IPS-18c (cell line): ENCODE results near the gene APLP1.
"Not testable (repeated sequence)": the region's sequence is repeated elsewhere in the genome, so short reads cannot be mapped to it uniquely, and the experiment has no call there.

Source experiments
- H3K4me3 ChIP-seq: 2 replicates; pipeline ENCODE4 v1.7.0; 2013; ENCODE audit warnings: low read depth, mild to moderate bottlenecking, low read length, moderate library complexity; ENCODE audit not compliant: insufficient read depth
- H3K9me3 ChIP-seq: one replicate; pipeline ENCODE4 v1.6.1; 2013; ENCODE audit warnings: mild to moderate bottlenecking, low read length, moderate library complexity; ENCODE audit not compliant: control insufficient read depth, insufficient read depth

Gene APLP1

GRCh38 chr19:35910355-35910754 is 42.0 kb downstream of the APLP1 start:
- not testable (repeated sequence) for H3K4me3 ChIP-seq, H3K9me3 ChIP-seq

- Histone ChIP-seq H3K9me3 (no peaks in the 10 kb centered on the region), H3K4me3 (no peak overlapping the region)
Observed at GRCh38 chr19:35911173-35911572, 42.8 kb downstream of the APLP1 start.

GRCh38 chr19:35911790-35912189 is 43.4 kb downstream of the APLP1 start:
- Histone ChIP-seq H3K9me3 (no peaks in the 10 kb centered on the region), H3K4me3 (no peak overlapping the region)

- H3K9me3 ChIP-seq = no peaks in the 10 kb centered on the region
- no peak overlapping the region for H3K4me3 ChIP-seq
Observed at GRCh38 chr19:35913589-35913988, 45.2 kb downstream of the APLP1 start.

- no peaks in the 10 kb centered on the region for H3K9me3 ChIP-seq
- no peak overlapping the region for H3K4me3 ChIP-seq
Observed at GRCh38 chr19:35915443-35915842, 47.1 kb downstream of the APLP1 start.

GRCh38 chr19:35919306-35919705 is 50.9 kb downstream of the APLP1 start:
- no peaks in the 10 kb centered on the region for H3K9me3 ChIP-seq
- H3K4me3 ChIP-seq = no peak overlapping the region

GRCh38 chr19:35921012-35921411 is 52.6 kb downstream of the APLP1 start:
- no peaks in the 10 kb centered on the region for H3K9me3 ChIP-seq
- H3K4me3 ChIP-seq = no peak overlapping the region

GRCh38 chr19:35925501-35925900 is 57.1 kb downstream of the APLP1 start:
- H3K4me3 ChIP-seq = no peak overlapping the region
- no peaks in the 10 kb centered on the region for H3K9me3 ChIP-seq

- H3K9me3 ChIP-seq = no peaks in the 10 kb centered on the region
- H3K4me3 ChIP-seq = no peak overlapping the region
Observed at GRCh38 chr19:35928507-35928906, 60.1 kb downstream of the APLP1 start.
